Measurements from ENCODE around the gene PWWP3B. TPM values are rescaled to one million over a fixed set of nuclear protein-coding genes. Genes with fewer than 3 reads are reported as not detected.

PWWP3B gene
- total and polyA plus RNA-seq, 4 donors, result 0.18 to 2.9 (median 0.89) TPM

- Histone ChIP-seq H3K9ac (ENCODE audit: insufficient read depth in 1 of 2, low read length in 2 of 2) (no peak overlapping the region), H3K36me3 (ENCODE audit: control insufficient read depth in 4 of 4, insufficient read depth in 4 of 4, low read length in 4 of 4) (no peaks in the 10 kb centered on the region), H3K27ac (ENCODE audit: low read depth in 1 of 2, low read length in 1 of 2) (no peak overlapping the region), H3K27me3 (ENCODE audit: control insufficient read depth in 3 of 3, insufficient read depth in 3 of 3, low read length in 2 of 3) (peaks cover 0 to 24% (median 0%) of the 10 kb centered on the region in 3 donors), H3K4me3 (no peak overlapping the region), H3K9me3 (ENCODE audit: control insufficient read depth in 4 of 4, insufficient read depth in 3 of 4, low read length in 3 of 4) (no peaks in the 10 kb centered on the region), H3K4me1 (ENCODE audit: control insufficient read depth in 5 of 5, insufficient read depth in 5 of 5, low read length in 5 of 5) (no peaks in the 10 kb centered on the region)
- 55 to 75% methylated on average over 2 of the region's 2 CpGs for WGBS, 2 donors
- no peak for ATAC-seq (ENCODE audit: insufficient read depth, low FRiP score)
- DNase-seq, result no peak
- TF ChIP-seq, protein P1, sequence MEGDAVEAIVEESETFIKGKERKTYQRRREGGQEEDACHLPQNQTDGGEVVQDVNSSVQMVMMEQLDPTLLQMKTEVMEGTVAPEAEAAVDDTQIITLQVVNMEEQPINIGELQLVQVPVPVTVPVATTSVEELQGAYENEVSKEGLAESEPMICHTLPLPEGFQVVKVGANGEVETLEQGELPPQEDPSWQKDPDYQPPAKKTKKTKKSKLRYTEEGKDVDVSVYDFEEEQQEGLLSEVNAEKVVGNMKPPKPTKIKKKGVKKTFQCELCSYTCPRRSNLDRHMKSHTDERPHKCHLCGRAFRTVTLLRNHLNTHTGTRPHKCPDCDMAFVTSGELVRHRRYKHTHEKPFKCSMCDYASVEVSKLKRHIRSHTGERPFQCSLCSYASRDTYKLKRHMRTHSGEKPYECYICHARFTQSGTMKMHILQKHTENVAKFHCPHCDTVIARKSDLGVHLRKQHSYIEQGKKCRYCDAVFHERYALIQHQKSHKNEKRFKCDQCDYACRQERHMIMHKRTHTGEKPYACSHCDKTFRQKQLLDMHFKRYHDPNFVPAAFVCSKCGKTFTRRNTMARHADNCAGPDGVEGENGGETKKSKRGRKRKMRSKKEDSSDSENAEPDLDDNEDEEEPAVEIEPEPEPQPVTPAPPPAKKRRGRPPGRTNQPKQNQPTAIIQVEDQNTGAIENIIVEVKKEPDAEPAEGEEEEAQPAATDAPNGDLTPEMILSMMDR (IDR thresholded peaks at IDR 0.05; ENCODE audit: control extremely low read depth, extremely low read depth), result no peak
These were observed 17.4 kb upstream of the PWWP3B start for GRCh38 chrX:106150701-106151100.

GRCh38 chrX:106159861-106160282 lies 8.2 kb upstream of the PWWP3B start:
- Histone ChIP-seq H3K4me3 (no peak overlapping the region), H3K36me3 (ENCODE audit: control insufficient read depth in 4 of 4, insufficient read depth in 4 of 4, low read length in 4 of 4) (no peaks in the 10 kb centered on the region), H3K27me3 (ENCODE audit: control insufficient read depth in 3 of 3, insufficient read depth in 3 of 3, low read length in 2 of 3) (peaks cover 0 to 27% (median 2%) of the 10 kb centered on the region in 3 donors), H3K9ac (ENCODE audit: insufficient read depth in 1 of 2, low read length in 2 of 2) (no peak overlapping the region), H3K9me3 (ENCODE audit: control insufficient read depth in 4 of 4, insufficient read depth in 3 of 4, low read length in 3 of 4) (no peaks in the 10 kb centered on the region), H3K4me1 (ENCODE audit: control insufficient read depth in 5 of 5, insufficient read depth in 5 of 5, low read length in 5 of 5) (no peaks in the 10 kb centered on the region), H3K27ac (ENCODE audit: low read depth in 1 of 2, low read length in 1 of 2) (no peak overlapping the region)
- TF ChIP-seq, protein P1 (IDR thresholded peaks at IDR 0.05; ENCODE audit: control extremely low read depth, extremely low read depth), result no peak
- ATAC-seq (ENCODE audit: insufficient read depth, low FRiP score), result no peak
- DNase-seq, result no peak

DNA sequence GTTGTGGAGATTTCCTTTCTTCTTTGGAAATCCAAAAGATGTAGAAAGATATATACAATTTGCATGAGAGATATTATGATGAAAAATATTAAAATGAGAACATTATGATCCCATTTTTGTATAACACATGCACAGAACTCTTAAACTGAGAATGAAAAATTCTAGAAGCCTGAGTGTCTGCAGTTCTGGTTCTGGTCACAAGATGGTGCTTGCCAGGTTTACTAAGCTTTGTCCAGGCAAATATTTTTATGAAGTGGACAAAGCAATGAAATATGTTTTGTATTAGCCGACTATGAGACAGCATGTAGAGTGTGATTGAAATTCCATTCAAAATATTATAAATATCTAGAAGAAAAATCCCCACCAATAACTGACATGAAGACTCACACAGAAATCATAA lies 2.2 kb downstream of the PWWP3B start:
- no peak overlapping the region for H3K4me3 ChIP-seq
- no peaks in the 10 kb centered on the region for H3K9me3 ChIP-seq (ENCODE audit: control insufficient read depth in 4 of 4, insufficient read depth in 3 of 4, low read length in 3 of 4)
- H3K27me3 ChIP-seq (ENCODE audit: control insufficient read depth in 3 of 3, insufficient read depth in 3 of 3, low read length in 2 of 3), result peaks cover 0 to 21% (median 14%) of the 10 kb centered on the region in 3 donors
- no peak overlapping the region for H3K27ac ChIP-seq (ENCODE audit: low read depth in 1 of 2, low read length in 1 of 2)
- H3K4me1 ChIP-seq (ENCODE audit: control insufficient read depth in 5 of 5, insufficient read depth in 5 of 5, low read length in 5 of 5), result no peaks in the 10 kb centered on the region
- 20 to 52% methylated on average over 1 of the region's 1 CpG for WGBS, 2 donors
- DNase-seq (peak in 1 of 3 donors; percentile 22), ATAC-seq (ENCODE audit: insufficient read depth, low FRiP score) (no peak)
- TF ChIP-seq, protein P1 (IDR thresholded peaks at IDR 0.05; ENCODE audit: control extremely low read depth, extremely low read depth), result no peak
- H3K36me3 ChIP-seq (ENCODE audit: control insufficient read depth in 4 of 4, insufficient read depth in 4 of 4, low read length in 4 of 4), result no peaks in the 10 kb centered on the region
- H3K9ac ChIP-seq (ENCODE audit: insufficient read depth in 1 of 2, low read length in 2 of 2), result no peak overlapping the region

- Histone ChIP-seq H3K36me3 (ENCODE audit: control insufficient read depth in 4 of 4, insufficient read depth in 4 of 4, low read length in 4 of 4) (no peaks in the 10 kb centered on the region), H3K27ac (ENCODE audit: low read depth in 1 of 2, low read length in 1 of 2) (no peak overlapping the region), H3K27me3 (ENCODE audit: control insufficient read depth in 3 of 3, insufficient read depth in 3 of 3, low read length in 2 of 3) (peaks cover 0 to 21% (median 14%) of the 10 kb centered on the region in 3 donors), H3K9ac (ENCODE audit: insufficient read depth in 1 of 2, low read length in 2 of 2) (no peak overlapping the region), H3K4me3 (no peak overlapping the region), H3K9me3 (ENCODE audit: control insufficient read depth in 4 of 4, insufficient read depth in 3 of 4, low read length in 3 of 4) (no peaks in the 10 kb centered on the region), H3K4me1 (ENCODE audit: control insufficient read depth in 5 of 5, insufficient read depth in 5 of 5, low read length in 5 of 5) (no peaks in the 10 kb centered on the region)
- TF ChIP-seq, protein P1 (IDR thresholded peaks at IDR 0.05; ENCODE audit: control extremely low read depth, extremely low read depth), result no peak
- WGBS, 2 donors, result 70 to 95% methylated on average over 3 of the region's 3 CpGs
- no peak for ATAC-seq (ENCODE audit: insufficient read depth, low FRiP score)
- DNase-seq, result no peak
These were observed 3.3 kb downstream of the PWWP3B start for GRCh38 chrX:106171293-106171820.
